GM12878 (cell line): ENCODE data around the gene CLEC16A. TPM values are rescaled to one million over a fixed set of nuclear protein-coding genes. Genes with fewer than 3 reads are reported as not detected.
A peak's percentile ranks its signal among the peaks of the same experiment; 100 is the strongest.

Experiments used
- ATAC-seq: fragments of 200-7000 bp; cut with Tn5 transposase; 3 replicates; pipeline ENCODE4 v1.9.1; 2020; ENCODE audit warnings: mild to moderate bottlenecking, moderate library complexity
- BruUV-seq: library from RNA; stranded (reverse); fragments of 400-500 nt; replicated peaks from 2 replicates; lab custom pipeline; 2021; lab: Mats Ljungman, UMichigan
- CTCF ChIA-PET: fragments of 300-600 bp; sonication (Branson Sonifier 250); formaldehyde crosslinking; extraction: SDS; loops from one replicate; lab custom pipeline; 2021; ENCODE audit warnings: inconsistent platforms; lab: Yijun Ruan, JAX
- POLR2A ChIA-PET: fragments of 350-600 bp; formaldehyde crosslinking; extraction: SDS; loops from one replicate; lab custom pipeline; 2021; ENCODE audit warnings: inconsistent platforms; lab: Charles Lee
- RAD21 ChIA-PET: fragments of 300-600 bp; sonication (Branson Sonifier 250); formaldehyde crosslinking; loops from one replicate; lab custom pipeline; 2023; ENCODE audit warnings: antibody characterized with exemption; ENCODE audit not compliant: unreplicated experiment; lab: Charles Lee
- SMC1A ChIA-PET: fragments of 300-600 bp; sonication (Branson Sonifier 250); formaldehyde crosslinking; loops from one replicate; lab custom pipeline; 2023; ENCODE audit not compliant: unreplicated experiment, uncharacterized antibody; lab: Charles Lee
- DNase-seq: peaks from one replicate; pipeline ENCODE4 v3.0.0-alpha.2; 2011; ENCODE audit warnings: low read depth, low spot score
- FAIRE-seq: peaks from 3 replicates; lab custom pipeline; 2011; peaks lifted over from hg19 to GRCh38; lab: Jason Lieb, UNC
- H2AFZ ChIP-seq: 2 replicates; pipeline ENCODE4 v1.6.0; 2011; ENCODE audit warnings: low read depth, low read length, control low read depth; ENCODE audit not compliant: control insufficient read depth
- H3K27ac ChIP-seq: 2 replicates; pipeline ENCODE4 v1.5.1; 2011; ENCODE audit warnings: control low read depth; ENCODE audit not compliant: control insufficient read depth, insufficient read depth
- H3K27me3 ChIP-seq, 2 experiments: replicated peaks in 1 of 2; 2 replicates each; pipeline versions ENCODE4 v1.6.0 to v1.6.1; 2011; ENCODE audit warnings: low read length in 1 of 2; ENCODE audit not compliant: control insufficient read depth in 2 of 2, insufficient read depth in 2 of 2
- H3K36me3 ChIP-seq, 2 experiments: 2 replicates each; pipeline ENCODE4 v1.5.1; 2011; ENCODE audit warnings: low read length in 1 of 2; ENCODE audit not compliant: control insufficient read depth in 2 of 2, insufficient read depth in 2 of 2
- H3K4me1 ChIP-seq: 2 replicates; pipeline ENCODE4 v1.6.1; 2011; ENCODE audit warnings: mild to moderate bottlenecking, low read length, moderate library complexity, mixed read lengths; ENCODE audit not compliant: control insufficient read depth, insufficient read depth
- H3K4me2 ChIP-seq: 2 replicates; pipeline ENCODE4 v1.6.0; 2011; ENCODE audit warnings: control low read depth; ENCODE audit not compliant: control insufficient read depth, insufficient read depth
- H3K4me3 ChIP-seq: fragments of 200-600 bp; sonication (generic); 2 replicates; pipeline ENCODE4 v1.5.1; 2016
- H3K79me2 ChIP-seq: 2 replicates; pipeline ENCODE4 v1.6.0; 2011; ENCODE audit warnings: low read length; ENCODE audit not compliant: control insufficient read depth, insufficient read depth
- H3K9ac ChIP-seq: 2 replicates; pipeline ENCODE4 v1.8.0; 2011; ENCODE audit warnings: low read length, control low read depth, mixed read lengths; ENCODE audit not compliant: control insufficient read depth, insufficient read depth
- H3K9me3 ChIP-seq: replicated peaks from 3 replicates; pipeline ENCODE4 v1.5.1; 2011; ENCODE audit warnings: mild to moderate bottlenecking, low read length; ENCODE audit not compliant: control insufficient read depth, insufficient read depth
- H4K20me1 ChIP-seq: 2 replicates; pipeline ENCODE4 v1.6.0; 2011; ENCODE audit not compliant: control insufficient read depth, insufficient read depth
- CHD4 ChIP-seq: fragments of 200-600 bp; sonication (generic); IDR thresholded peaks from 2 replicates; pipeline ENCODE4 v1.6.1; 2016; ENCODE audit warnings: mild to moderate bottlenecking
- ETV6 ChIP-seq, 2 experiments: fragments of 450-650 bp in 1 of 2; IDR thresholded peaks in 1 of 2; conservative IDR thresholded peaks in 1 of 2; 2 replicates each; pipeline ENCODE4 v1.6.1; 2014; ENCODE audit warnings: antibody characterized with exemption in 1 of 2, borderline replicate concordance in 1 of 2, low read depth in 1 of 2, mild to moderate bottlenecking in 1 of 2, moderate library complexity in 1 of 2
- JUNB ChIP-seq: IDR thresholded peaks from 2 replicates; pipeline ENCODE4 v1.6.1; 2016; ENCODE audit warnings: antibody characterized with exemption, mild to moderate bottlenecking
- JUND ChIP-seq: IDR thresholded peaks from 2 replicates; pipeline ENCODE4 v1.6.1; 2012; ENCODE audit warnings: low read depth, mild to moderate bottlenecking, low read length, improper control_type of control experiment, moderate library complexity
- PAX5 ChIP-seq: IDR thresholded peaks from 2 replicates; pipeline ENCODE4 v1.6.1; 2011; ENCODE audit warnings: low read depth, low read length, borderline replicate concordance
- RAD21 ChIP-seq: IDR thresholded peaks from 2 replicates; pipeline ENCODE4 v1.6.1; 2011; ENCODE audit warnings: mild to moderate bottlenecking, low read depth, low read length, moderate library complexity; ENCODE audit not compliant: insufficient read depth
- SMAD5 ChIP-seq: IDR thresholded peaks from 2 replicates; pipeline ENCODE4 v1.6.1; 2016; ENCODE audit warnings: antibody characterized with exemption, low read depth
- SMARCA5 ChIP-seq: fragments of 450-650 bp; IDR thresholded peaks from 2 replicates; pipeline ENCODE4 v1.6.1; 2017; ENCODE audit warnings: mild to moderate bottlenecking
- ZBED1 ChIP-seq: IDR thresholded peaks from 2 replicates; pipeline ENCODE4 v1.6.1; 2016; ENCODE audit warnings: borderline replicate concordance
- WGBS: methylation state at CpG from one replicate; pipeline ENCODE4 v1.1.6; 2016; ENCODE audit warnings: low lambda C conversion rate; ENCODE audit not compliant: insufficient replicate concordance, insufficient coverage; ENCODE audit errors: missing lambda C conversion rate; 5-methylcytosine and 5-hydroxymethylcytosine counted together
- in situ Hi-C: fragments of 300-500 bp; cut with MboI; formaldehyde crosslinking; loops from 9 replicates; pipeline ENCODE4 v1.14.3; 2018; ENCODE audit warnings: mixed read lengths
- intact Hi-C: fragments of 100-400 bp; cut with micrococcal nuclease; formaldehyde crosslinking; loops from one replicate; pipeline ENCODE4 v1.14.2; 2022; ENCODE audit not compliant: unreplicated experiment
- polyA plus RNA-seq, 11 experiments: library from polyadenylated mRNA; depleted of rRNA in 4 of 11; unstranded in 6 of 11; stranded (reverse) in 5 of 11; fragments of >200 nt; fragmentation: Nextera tagmentation in 4 of 11; fragmentation: Illumina TruSeq in 1 of 11; extraction: Ambion mirVana in 4 of 11; extraction: Trizol in 1 of 11; gene quantifications; 1 replicate in 1 of 11; 2 replicates in 10 of 11; pipeline versions ENCODE4 v1.2.1 to v1.2.3, GENCODE V29; 2011 to 2016; ENCODE audit warnings: inconsistent platforms in 2 of 11, missing spikeins in 2 of 11, low read depth in 1 of 11
- total RNA-seq, 4 experiments: library from RNA; depleted of rRNA in 3 of 4; stranded (reverse); fragments of >200 nt in 3 of 4; fragmentation: Illumina TruSeq in 1 of 4; extraction: Trizol in 1 of 4; gene quantifications; 2 replicates each; pipeline versions ENCODE4 v1.2.1 to v1.2.3, GENCODE V29; 2013 to 2021
- TF ChIP-seq, protein P1 (sequence below): fragments of 450-650 bp; IDR thresholded peaks from 2 replicates; pipeline ENCODE4 v1.6.1; 2017; ENCODE audit warnings: antibody characterized with exemption, mild to moderate bottlenecking, moderate library complexity
- TF ChIP-seq, protein P2 (sequence below): IDR thresholded peaks from 2 replicates; pipeline ENCODE4 v1.6.1; 2012; ENCODE audit warnings: low read depth, low read length, improper control_type of control experiment
- TF ChIP-seq, protein P3 (sequence below): fragments of 450-650 bp; conservative IDR thresholded peaks from 2 replicates; pipeline ENCODE4 v1.6.1; 2017; ENCODE audit warnings: mild to moderate bottlenecking, moderate library complexity
- TF ChIP-seq, protein P4 (sequence below): fragments of 450-650 bp; IDR thresholded peaks from 2 replicates; pipeline ENCODE4 v1.6.1; 2018; ENCODE audit warnings: borderline replicate concordance, mild to moderate bottlenecking; ENCODE audit not compliant: partially characterized antibody

The CLEC16A gene
- total and polyA plus RNA-seq, 10 of the 15 experiments (the other 5 are each of a cell fraction or from before 2014, with no cell fraction given), result 1.5 to 28.8 (median 19.2) TPM

DNA sequence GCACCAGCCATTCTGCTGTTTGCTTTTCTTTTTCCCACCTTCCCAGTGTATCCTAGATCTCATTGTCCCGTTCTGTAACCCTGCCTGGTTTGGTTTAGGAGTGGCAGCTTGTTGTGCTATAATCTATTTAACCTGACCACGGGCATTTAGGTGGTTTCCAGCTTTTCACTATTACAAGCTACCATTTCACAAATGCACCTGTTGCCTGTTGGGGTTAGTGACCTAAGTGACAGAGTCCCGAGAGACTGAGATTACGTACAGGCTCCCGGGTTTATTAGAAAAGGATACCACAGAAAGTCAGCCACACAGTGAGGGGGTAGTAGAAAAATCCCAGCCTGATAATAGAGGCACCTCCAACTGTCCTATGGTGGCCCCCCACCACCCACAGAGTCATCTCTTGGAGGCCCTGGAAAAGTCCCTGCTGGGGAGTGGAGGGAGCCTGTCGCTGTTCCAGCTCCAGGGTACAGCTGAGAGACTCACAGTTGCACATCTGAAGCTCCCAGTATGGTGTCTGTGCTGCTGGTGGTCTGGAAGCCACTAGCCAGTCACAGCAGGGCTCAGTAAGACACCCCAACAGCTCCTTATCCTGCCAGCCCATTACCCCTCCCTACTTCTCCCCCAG lies 21.2 kb downstream of the CLEC16A start:
- Histone ChIP-seq H3K27me3 (no peaks in the 10 kb centered on the region), H3K79me2 (peaks cover 2% of the 10 kb centered on the region), H3K9me3 (no peaks in the 10 kb centered on the region), H3K4me1 (peaks cover 35% of the 10 kb centered on the region), H3K27ac (peak overlapping the region; percentile 99), H3K4me3 (peak overlapping the region; percentile 53), H3K36me3 (peaks cover 22 to 32% of the 10 kb centered on the region in 2 experiments), H3K4me2 (peak overlapping the region; percentile 67), H3K9ac (peak overlapping the region; percentile 79), H2AFZ (no peak overlapping the region), H4K20me1 (no peaks in the 10 kb centered on the region)
- peak; percentile 74 for ATAC-seq
- in situ Hi-C loops (loop anchor here (5.0 to 25.0 kb wide), 6 partner anchors 287 to 1009 kb away; partner anchors contain the start of genes SNN and SNX29), intact Hi-C loops (loop anchor here (1.0 to 2.0 kb wide), 8 partner anchors 16 to 345 kb away; partner anchors contain the start of gene SOCS1)
- ChIA-PET POLR2A (interaction anchor here (0.6 to 5.5 kb wide), 14 partner anchors 11 to 387 kb away, joined by 3 to 47 read pairs (median 4); partner anchors contain the start of genes CLEC16A, DEXI and SOCS1), RAD21 (interaction anchor here (0.5 to 6.4 kb wide), 54 partner anchors 8 to 567 kb away, joined by 3 to 91 read pairs (median 4); partner anchors contain the start of genes DEXI and SOCS1), CTCF (interaction anchor here (0.6 to 8.4 kb wide), 35 partner anchors 9 to 1008 kb away, joined by 3 to 107 read pairs (median 6); partner anchors contain the start of gene SOCS1), SMC1A (interaction anchor here (0.6 to 5.8 kb wide), 48 partner anchors 9 to 724 kb away, joined by 3 to 83 read pairs (median 4); partner anchors contain the start of gene SOCS1)
- 1% methylated on average over 6 of the region's 6 CpGs for WGBS
- peak; percentile 92 for DNase-seq
- FAIRE-seq, result peak; percentile 94
- no TSS peak for BruUV-seq
- TF ChIP-seq, protein P1, sequence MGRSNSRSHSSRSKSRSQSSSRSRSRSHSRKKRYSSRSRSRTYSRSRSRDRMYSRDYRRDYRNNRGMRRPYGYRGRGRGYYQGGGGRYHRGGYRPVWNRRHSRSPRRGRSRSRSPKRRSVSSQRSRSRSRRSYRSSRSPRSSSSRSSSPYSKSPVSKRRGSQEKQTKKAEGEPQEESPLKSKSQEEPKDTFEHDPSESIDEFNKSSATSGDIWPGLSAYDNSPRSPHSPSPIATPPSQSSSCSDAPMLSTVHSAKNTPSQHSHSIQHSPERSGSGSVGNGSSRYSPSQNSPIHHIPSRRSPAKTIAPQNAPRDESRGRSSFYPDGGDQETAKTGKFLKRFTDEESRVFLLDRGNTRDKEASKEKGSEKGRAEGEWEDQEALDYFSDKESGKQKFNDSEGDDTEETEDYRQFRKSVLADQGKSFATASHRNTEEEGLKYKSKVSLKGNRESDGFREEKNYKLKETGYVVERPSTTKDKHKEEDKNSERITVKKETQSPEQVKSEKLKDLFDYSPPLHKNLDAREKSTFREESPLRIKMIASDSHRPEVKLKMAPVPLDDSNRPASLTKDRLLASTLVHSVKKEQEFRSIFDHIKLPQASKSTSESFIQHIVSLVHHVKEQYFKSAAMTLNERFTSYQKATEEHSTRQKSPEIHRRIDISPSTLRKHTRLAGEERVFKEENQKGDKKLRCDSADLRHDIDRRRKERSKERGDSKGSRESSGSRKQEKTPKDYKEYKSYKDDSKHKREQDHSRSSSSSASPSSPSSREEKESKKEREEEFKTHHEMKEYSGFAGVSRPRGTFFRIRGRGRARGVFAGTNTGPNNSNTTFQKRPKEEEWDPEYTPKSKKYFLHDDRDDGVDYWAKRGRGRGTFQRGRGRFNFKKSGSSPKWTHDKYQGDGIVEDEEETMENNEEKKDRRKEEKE, result no peak
- TF ChIP-seq JUND, result 0 out of 2 replicates have a peak, but pooled peaks have one; percentile 48
- TF ChIP-seq JUNB, result peak; percentile 84
- TF ChIP-seq ZBED1, result peak; percentile 89
- no peak for TF ChIP-seq RAD21
- no peak for TF ChIP-seq CHD4
- TF ChIP-seq, protein P2, sequence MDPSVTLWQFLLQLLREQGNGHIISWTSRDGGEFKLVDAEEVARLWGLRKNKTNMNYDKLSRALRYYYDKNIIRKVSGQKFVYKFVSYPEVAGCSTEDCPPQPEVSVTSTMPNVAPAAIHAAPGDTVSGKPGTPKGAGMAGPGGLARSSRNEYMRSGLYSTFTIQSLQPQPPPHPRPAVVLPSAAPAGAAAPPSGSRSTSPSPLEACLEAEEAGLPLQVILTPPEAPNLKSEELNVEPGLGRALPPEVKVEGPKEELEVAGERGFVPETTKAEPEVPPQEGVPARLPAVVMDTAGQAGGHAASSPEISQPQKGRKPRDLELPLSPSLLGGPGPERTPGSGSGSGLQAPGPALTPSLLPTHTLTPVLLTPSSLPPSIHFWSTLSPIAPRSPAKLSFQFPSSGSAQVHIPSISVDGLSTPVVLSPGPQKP, result no peak
- 0 out of 2 replicates have a peak, but pooled peaks have one; percentile 3 for TF ChIP-seq SMARCA5
- TF ChIP-seq PAX5, result peak; percentile 97
- TF ChIP-seq SMAD5, result no peak
- TF ChIP-seq, protein P3, sequence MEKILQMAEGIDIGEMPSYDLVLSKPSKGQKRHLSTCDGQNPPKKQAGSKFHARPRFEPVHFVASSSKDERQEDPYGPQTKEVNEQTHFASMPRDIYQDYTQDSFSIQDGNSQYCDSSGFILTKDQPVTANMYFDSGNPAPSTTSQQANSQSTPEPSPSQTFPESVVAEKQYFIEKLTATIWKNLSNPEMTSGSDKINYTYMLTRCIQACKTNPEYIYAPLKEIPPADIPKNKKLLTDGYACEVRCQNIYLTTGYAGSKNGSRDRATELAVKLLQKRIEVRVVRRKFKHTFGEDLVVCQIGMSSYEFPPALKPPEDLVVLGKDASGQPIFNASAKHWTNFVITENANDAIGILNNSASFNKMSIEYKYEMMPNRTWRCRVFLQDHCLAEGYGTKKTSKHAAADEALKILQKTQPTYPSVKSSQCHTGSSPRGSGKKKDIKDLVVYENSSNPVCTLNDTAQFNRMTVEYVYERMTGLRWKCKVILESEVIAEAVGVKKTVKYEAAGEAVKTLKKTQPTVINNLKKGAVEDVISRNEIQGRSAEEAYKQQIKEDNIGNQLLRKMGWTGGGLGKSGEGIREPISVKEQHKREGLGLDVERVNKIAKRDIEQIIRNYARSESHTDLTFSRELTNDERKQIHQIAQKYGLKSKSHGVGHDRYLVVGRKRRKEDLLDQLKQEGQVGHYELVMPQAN, result peak; percentile 29; the same call in 1 of the 2 replicates
- TF ChIP-seq ETV6 (conservative IDR thresholded peaks at IDR 0.05 in 1 of 2, IDR thresholded peaks at IDR 0.05 in 1 of 2; ENCODE audit: borderline replicate concordance in 1 of 2, low read depth in 1 of 2), result peak in 1 of 2 experiments; percentile 44; a peak in 1 of 4 replicates
- TF ChIP-seq, protein P4, sequence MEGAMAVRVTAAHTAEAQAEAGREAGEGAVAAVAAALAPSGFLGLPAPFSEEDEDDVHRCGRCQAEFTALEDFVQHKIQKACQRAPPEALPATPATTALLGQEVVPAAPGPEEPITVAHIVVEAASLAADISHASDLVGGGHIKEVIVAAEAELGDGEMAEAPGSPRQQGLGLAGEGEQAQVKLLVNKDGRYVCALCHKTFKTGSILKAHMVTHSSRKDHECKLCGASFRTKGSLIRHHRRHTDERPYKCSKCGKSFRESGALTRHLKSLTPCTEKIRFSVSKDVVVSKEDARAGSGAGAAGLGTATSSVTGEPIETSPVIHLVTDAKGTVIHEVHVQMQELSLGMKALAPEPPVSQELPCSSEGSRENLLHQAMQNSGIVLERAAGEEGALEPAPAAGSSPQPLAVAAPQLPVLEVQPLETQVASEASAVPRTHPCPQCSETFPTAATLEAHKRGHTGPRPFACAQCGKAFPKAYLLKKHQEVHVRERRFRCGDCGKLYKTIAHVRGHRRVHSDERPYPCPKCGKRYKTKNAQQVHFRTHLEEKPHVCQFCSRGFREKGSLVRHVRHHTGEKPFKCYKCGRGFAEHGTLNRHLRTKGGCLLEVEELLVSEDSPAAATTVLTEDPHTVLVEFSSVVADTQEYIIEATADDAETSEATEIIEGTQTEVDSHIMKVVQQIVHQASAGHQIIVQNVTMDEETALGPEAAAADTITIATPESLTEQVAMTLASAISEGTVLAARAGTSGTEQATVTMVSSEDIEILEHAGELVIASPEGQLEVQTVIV, result no peak
